Uterus (tissue), 4 donors: ENCODE data around the gene WDR45B. TPM values are rescaled to one million over a fixed set of nuclear protein-coding genes. Genes with fewer than 3 reads are reported as not detected.

Experiments used
- DNase-seq, 2 donors: peaks; one replicate each; pipeline ENCODE4 v3.0.0-alpha.2; 2019 to 2020
- H3K27ac ChIP-seq, 2 donors: fragments of 200-600 bp; sonication (generic); 1 replicate in 1 of 2; 2 replicates in 1 of 2; pipeline ENCODE4 v1.5.1; 2016 to 2018
- H3K27me3 ChIP-seq, 2 donors: fragments of 200-600 bp; sonication (generic); one replicate each; pipeline ENCODE4 v1.5.1; 2018 to 2019; ENCODE audit warnings: control low read depth in 1 of 2
- H3K36me3 ChIP-seq, 2 donors: fragments of 200-600 bp; sonication (generic); one replicate each; pipeline ENCODE4 v1.5.1; 2019; ENCODE audit warnings: control low read depth in 1 of 2
- H3K4me1 ChIP-seq, 2 donors: fragments of 200-600 bp; sonication (generic); one replicate each; pipeline ENCODE4 v1.5.1; 2018 to 2019; ENCODE audit warnings: control low read depth in 1 of 2
- H3K4me3 ChIP-seq, 2 donors: fragments of 200-600 bp; sonication (generic); 1 replicate in 1 of 2; 2 replicates in 1 of 2; pipeline ENCODE4 v1.5.1; 2018 to 2019; ENCODE audit warnings: mild to moderate bottlenecking in 1 of 2
- H3K9me3 ChIP-seq, 2 donors: fragments of 200-600 bp; sonication (generic); one replicate each; pipeline ENCODE4 v1.5.1; 2019; ENCODE audit warnings: control low read depth in 1 of 2
- CTCF ChIP-seq, 4 experiments: fragments of 200-600 bp in 2 of 4; fragments of 450-650 bp in 2 of 4; sonication (generic) in 2 of 4; IDR thresholded peaks; one replicate each; pipeline ENCODE4 v1.5.1; 2016 to 2019; ENCODE audit warnings: antibody characterized with exemption in 4 of 4, mild to moderate bottlenecking in 2 of 4, moderate library complexity in 1 of 4
- POLR2A ChIP-seq, 2 donors: fragments of 450-650 bp; IDR thresholded peaks; one replicate each; pipeline ENCODE4 v1.6.1; 2016; ENCODE audit warnings: antibody characterized with exemption in 2 of 2, mild to moderate bottlenecking in 1 of 2, moderate library complexity in 1 of 2
- intact Hi-C: fragments of 100-400 bp; cut with DNase I; formaldehyde crosslinking; loops from one replicate; pipeline ENCODE4 v1.15.1; 2023; ENCODE audit warnings: low total_unique reads
- total RNA-seq, 4 donors: library from RNA; depleted of rRNA in 3 of 4; stranded (reverse); fragments of >200 nt in 3 of 4; gene quantifications; one replicate each; pipeline versions ENCODE4 v1.1.0 to v1.2.4, GENCODE V29; 2014 to 2023
- donor health status: DM: yes; HTN: yes; CAD: no.

WDR45B gene
- total RNA-seq, 4 donors from 2014 or later: 56.5 to 111 (median 85.4) TPM

GRCh38 chr17:82668024-82668630, 19.9 kb upstream of the WDR45B start:
- no peak overlapping the region for H3K27ac ChIP-seq
- no peaks in the 10 kb centered on the region for H3K4me1 ChIP-seq
- H3K36me3 ChIP-seq: no peaks in the 10 kb centered on the region
- no peak overlapping the region for H3K4me3 ChIP-seq
- intact Hi-C loops: no loop called here
- H3K9me3 ChIP-seq: no peaks in the 10 kb centered on the region
- H3K27me3 ChIP-seq: no peaks in the 10 kb centered on the region
- no peak for DNase-seq
- TF ChIP-seq CTCF (IDR thresholded peaks at IDR 0.05) (no peak), POLR2A (IDR thresholded peaks at IDR 0.05) (no peak)

- no peak overlapping the region for H3K27ac ChIP-seq
- TF ChIP-seq CTCF (IDR thresholded peaks at IDR 0.05) (no peak), POLR2A (IDR thresholded peaks at IDR 0.05) (no peak)
- no peaks in the 10 kb centered on the region for H3K36me3 ChIP-seq
- H3K9me3 ChIP-seq: no peaks in the 10 kb centered on the region
- H3K4me1 ChIP-seq: no peaks in the 10 kb centered on the region
- no peaks in the 10 kb centered on the region for H3K27me3 ChIP-seq
- H3K4me3 ChIP-seq: no peak overlapping the region
- no peak for DNase-seq
- intact Hi-C loops: no loop called here
Measured at GRCh38 chr17:82667668-82668000, 19.4 kb upstream of the WDR45B start.

- H3K4me1 ChIP-seq: no peaks in the 10 kb centered on the region
- no peaks in the 10 kb centered on the region for H3K9me3 ChIP-seq
- no peak overlapping the region for H3K27ac ChIP-seq
- TF ChIP-seq POLR2A (IDR thresholded peaks at IDR 0.05): no peak
- no peak for TF ChIP-seq CTCF (IDR thresholded peaks at IDR 0.05)
- no peak overlapping the region for H3K4me3 ChIP-seq
- no peaks in the 10 kb centered on the region for H3K27me3 ChIP-seq
- DNase-seq: no peak
- no peaks in the 10 kb centered on the region for H3K36me3 ChIP-seq
- intact Hi-C loops: no loop called here
Measured at GRCh38 chr17:82666931-82667667, 18.9 kb upstream of the WDR45B start.

GRCh38 chr17:82665891-82666290, 17.6 kb upstream of the WDR45B start:
- no peak for DNase-seq
- Histone ChIP-seq H3K27me3 (no peaks in the 10 kb centered on the region), H3K4me1 (no peaks in the 10 kb centered on the region), H3K27ac (no peak overlapping the region), H3K9me3 (no peaks in the 10 kb centered on the region), H3K4me3 (no peak overlapping the region), H3K36me3 (no peaks in the 10 kb centered on the region)
- TF ChIP-seq POLR2A (IDR thresholded peaks at IDR 0.05): no peak
- no peak for TF ChIP-seq CTCF (IDR thresholded peaks at IDR 0.05)
- intact Hi-C loops: no loop called here

GRCh38 chr17:82665217-82665616, 17.0 kb upstream of the WDR45B start:
- intact Hi-C loops: no loop called here
- no peak overlapping the region for H3K4me3 ChIP-seq
- H3K4me1 ChIP-seq: no peaks in the 10 kb centered on the region
- H3K27me3 ChIP-seq: no peaks in the 10 kb centered on the region
- H3K9me3 ChIP-seq: no peaks in the 10 kb centered on the region
- no peaks in the 10 kb centered on the region for H3K36me3 ChIP-seq
- no peak for DNase-seq
- TF ChIP-seq CTCF (IDR thresholded peaks at IDR 0.05) (no peak), POLR2A (IDR thresholded peaks at IDR 0.05) (no peak)
- H3K27ac ChIP-seq: no peak overlapping the region
